COLO829 (cell line): Measurements from ENCODE around the gene MYH9.

Source experiments
- DNase-seq: peaks from one replicate; pipeline ENCODE4 v3.0.0; 2012; ENCODE audit warnings: low spot score

The MYH9 gene

DNA sequence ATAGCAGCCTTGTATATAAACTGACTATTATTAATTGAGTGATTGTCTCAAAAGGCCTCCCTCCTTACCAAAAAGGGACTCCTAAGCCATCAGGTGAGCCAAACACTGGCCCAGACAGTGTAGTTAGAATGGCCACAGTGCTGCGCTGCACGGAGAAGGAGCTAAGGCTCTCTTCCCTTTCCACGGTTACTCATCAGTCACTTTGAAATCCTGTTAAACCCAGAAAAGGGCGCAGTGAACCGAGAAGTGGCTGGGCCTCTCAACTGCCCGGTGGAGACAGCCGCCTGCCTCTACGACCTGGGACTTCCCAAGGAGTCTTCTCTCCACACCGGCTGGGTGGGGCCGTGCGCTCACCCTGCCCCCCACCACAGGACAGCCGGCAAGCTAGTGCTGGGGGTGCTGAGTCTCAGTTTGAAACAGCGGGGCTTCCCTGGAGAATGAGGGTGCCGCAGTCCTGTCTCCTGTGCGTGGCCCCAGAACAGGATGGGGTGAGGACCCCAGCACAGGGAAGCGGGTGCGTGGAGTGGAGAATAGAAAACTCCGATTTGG is 1.3 kb downstream of the MYH9 start:
- DNase-seq, result no peak

DNA sequence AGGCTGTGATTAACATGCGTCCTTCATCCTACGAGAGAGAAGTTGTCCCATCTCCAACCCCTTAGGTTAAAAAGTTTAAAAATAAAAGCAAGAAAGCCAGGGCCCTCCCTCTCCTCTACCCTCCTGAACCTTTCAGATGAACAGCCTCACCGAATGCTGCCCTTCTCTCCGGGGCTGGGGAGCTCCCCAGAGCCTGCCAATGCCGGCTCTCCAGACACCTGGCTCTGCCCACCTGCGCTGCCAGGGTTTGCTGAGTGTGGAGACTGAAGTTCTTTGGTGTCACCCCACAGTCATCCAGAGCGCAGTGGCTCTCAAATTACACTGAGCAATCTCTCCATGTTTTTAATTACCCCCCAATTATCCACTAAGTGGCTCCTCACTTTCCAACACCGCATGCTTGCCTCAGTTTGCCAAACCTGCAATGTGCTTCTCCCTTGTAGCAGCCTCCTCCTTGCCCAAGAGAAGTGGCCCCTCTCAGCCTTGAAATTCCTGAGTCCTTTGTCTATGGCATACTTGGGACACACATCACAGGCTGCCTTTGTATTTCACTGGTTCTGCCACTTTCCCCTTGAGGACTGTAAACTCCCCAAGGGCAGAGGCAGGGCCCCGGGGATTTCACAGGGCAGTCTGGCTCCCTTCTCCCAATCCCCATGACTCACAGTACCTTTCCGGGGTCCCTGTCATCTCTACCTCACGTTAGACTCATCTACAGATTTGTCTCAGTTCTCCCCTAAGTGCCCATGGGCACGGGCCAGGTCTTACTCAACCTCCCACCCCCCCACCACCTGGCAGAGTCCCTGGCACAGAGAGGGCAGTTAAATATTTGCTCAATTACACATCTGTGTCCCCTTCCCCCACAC is 2.0 kb downstream of the MYH9 start:
- DNase-seq, result peak; percentile 63

DNA sequence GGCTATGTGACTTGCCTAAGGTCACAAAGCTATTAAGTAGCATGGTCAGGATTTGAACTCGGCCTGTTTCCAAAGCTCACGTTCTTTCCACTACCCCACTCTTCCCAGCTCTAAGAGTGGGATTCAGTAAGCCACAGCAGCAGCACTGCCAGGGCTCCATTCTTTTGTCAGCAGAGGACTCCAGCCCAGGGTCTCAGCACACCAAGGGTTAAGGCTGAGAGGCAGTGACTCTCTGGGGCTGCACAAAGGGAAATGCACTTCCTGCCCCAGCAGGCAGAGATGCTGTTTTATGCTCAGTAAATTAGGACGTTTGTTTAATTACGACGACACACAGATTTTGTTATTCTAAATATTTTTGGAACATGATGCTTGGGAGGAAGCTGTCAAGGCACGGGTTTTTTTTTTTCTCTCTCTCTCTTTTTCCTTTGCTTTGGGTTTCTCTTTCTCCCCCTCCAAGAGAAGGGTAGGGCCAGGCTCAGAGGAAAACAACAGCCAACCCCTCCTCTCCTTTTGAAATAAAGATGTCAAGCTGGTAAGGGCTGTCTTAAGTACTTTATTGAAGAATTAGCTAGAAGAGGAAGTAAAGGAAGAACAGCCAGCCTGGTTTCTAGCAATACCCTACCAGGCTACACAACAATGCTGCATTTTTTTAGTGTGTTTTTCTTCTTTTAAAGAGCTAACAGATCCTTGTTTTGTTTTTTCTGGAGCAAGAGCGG is 2.8 kb downstream of the MYH9 start:
- DNase-seq, result peak; percentile 54

DNA sequence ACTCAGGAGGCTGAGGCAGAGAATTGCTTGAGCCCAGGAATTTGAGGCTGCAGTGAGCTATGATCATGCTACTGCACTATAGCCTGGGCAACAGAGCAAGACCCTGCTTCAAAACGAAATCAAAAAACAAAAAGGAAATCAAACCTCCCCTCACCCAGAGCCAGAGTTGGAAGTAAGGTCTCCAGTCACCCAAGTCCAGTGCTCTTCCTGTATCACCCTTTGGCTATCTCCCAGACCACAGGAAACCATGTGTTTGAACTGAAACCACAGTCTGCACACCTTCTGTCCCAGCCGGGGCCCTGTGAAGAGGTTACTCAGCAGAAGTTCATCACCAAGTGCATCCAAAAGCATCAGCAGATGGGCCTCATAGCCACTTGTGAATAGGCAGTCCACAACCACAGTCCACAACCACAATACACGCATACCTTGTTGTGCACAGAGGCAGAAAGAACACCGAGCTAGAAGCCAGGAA is 4.6 kb downstream of the MYH9 start:
- DNase-seq, result no peak

DNA sequence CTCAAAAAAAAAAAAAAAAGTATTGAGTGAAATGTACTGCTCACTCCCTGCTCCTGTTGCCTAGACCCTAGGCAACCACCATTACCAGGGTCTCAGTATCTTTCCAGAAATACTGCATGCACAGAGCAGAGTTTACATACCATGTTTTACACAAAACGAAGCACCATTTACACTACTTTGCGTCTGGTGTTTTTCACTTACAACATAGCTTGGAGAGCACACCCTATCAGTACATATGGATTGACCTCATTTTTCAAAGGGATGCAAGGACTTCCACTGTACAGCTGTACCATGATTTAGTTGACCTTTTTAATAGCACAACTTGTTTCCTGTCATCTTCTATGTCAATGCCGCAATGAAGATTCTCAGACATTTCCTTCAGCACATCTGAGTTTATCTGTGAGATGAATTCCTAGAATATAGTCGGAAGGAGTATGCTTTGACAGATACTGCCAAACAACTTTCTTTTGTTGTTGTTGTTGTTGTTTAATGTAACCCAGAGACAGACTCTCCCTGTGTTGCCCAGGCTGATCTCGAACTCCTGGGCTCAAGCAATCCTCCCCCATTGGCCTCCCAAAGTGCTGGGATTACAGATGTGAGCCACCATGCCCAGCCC is 6.1 kb downstream of the MYH9 start:
- DNase-seq, result no peak

DNA sequence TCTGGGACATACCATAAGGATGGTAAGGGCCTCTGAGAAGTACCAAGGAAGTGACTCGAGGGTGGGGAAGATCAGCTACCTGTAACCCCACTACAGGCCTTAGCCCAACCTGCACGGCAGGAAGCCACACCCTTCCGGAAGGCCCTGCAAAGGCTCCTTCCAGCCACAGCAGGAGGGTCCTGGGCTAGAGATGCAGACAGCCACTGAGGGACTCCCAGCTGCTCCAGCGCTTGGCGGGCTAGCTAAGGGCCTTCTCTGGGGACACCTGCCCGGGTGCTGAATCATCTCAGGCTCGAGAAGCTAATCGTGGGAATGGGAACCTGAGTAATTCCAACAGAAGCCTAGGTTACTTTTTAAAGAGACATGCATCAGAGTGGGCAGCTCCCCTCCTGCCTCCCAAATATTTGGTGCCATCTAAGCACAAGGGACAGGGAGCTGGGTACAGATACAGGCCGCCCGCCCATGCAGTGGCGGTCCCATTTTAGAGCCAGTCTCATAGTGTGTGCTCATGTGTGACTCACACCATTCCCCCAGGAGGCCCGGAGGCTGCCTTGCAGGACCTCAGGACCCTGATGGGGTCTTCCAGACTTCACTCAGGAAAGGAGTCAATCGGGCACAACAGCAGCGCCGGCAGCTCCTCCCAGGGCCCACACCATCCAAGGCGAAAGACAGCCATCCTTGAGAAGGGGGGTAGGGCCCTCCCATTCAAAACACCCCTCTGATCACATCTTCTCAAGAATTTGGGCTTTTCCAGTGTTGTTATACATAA is 8.0 kb downstream of the MYH9 start:
- no peak for DNase-seq

DNA sequence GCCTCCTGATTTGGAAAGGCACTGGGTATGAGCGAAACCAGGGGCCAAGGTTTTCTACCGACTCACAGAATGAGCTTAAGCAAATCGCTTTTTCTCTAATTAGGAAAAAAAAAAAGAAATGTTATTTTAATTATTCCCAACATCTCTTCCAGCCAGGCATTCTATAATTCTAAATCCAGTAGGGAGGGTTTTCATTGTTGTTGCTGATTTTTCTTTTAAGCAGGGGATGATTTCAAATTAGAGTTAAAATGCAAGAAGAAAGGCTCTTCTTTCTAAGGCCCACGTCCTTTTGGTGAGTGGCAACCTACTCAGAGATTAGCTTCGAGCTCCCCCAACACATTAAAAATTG is 8.9 kb downstream of the MYH9 start:
- no peak for DNase-seq

DNA sequence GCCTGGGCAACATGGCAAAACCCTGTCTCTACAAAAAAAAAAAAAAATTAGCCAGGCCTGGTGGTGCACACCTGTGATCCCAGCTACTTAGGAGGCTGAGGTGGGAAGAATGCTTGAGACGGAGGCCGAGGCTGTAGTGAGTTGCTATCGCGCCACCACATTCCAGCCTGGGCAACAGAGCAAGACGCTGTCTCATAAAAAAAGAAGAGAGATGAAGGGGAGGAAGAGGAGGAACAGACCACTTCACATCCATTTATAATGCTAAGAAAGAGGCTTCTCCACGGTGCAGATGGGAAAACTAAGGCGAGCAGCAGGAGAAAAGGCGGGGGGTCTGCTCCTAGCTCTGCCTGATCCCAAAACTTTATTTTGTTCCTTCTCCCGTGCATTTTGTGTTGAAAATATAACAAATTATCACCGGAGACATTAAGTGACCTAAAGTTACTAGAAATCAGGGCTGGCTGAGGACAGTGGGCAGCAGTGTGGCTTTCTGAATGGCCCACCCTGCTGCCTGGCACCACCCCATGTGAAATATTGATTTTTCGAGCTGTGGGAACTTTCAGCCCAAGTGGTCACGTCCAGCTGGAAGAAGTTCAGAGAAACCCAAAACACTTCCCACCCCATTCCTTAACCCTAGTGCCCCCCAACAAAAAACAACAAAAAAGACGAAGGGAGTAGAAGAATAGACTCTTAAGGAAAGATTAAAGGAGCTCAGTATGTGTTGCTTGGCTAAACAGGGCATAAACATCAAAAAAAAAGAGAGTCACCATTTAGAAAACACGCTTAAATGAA is 9.5 kb downstream of the MYH9 start:
- no peak for DNase-seq

DNA sequence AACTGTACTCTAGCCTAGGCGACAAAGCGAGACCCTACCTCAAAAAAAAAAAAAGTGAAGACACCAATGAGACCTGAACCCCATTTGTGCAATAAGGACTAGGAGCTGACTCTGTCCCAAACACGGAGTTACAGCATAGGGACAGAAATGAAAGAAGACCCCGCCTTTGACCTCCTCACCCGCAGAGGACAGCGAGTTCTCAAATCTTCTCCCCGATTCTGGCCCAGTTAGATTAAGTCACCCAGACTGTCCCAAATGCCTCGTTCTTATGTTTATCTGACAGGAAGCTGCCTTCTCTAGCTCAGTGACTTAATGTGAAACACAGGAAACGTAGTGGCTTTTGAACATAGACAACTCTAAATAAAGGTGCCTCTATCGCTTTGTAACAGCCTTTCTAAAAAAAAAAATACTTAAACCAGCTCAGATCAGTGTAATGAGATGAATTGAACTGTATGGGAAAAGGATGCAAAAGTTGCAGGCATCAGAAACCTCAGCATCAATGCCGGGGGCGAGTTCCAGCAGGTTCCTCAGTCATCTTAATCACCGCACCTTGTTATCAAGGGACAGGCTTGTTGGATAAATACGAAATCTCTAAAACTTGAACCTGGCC is 10.6 kb downstream of the MYH9 start:
- no peak for DNase-seq

DNA sequence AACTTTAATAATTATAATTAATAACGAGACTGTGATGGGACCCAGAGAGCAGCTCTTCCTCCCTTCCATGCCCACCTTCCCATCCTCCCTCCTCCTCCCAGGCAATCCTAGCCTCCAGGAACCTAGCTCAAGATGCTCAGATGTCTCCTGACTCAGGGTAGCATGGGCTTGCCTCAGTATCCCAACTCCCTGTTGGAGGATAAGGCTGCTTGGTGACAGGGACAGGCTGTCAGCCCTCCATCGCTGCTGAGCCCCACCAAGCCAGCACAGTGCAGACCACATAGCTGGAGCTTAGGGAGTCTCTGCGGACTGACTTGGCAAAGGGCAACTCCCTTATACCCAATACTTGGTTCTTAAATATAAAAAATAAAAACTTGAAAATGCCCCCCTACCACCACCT is 11.5 kb downstream of the MYH9 start:
- DNase-seq, result no peak

DNA sequence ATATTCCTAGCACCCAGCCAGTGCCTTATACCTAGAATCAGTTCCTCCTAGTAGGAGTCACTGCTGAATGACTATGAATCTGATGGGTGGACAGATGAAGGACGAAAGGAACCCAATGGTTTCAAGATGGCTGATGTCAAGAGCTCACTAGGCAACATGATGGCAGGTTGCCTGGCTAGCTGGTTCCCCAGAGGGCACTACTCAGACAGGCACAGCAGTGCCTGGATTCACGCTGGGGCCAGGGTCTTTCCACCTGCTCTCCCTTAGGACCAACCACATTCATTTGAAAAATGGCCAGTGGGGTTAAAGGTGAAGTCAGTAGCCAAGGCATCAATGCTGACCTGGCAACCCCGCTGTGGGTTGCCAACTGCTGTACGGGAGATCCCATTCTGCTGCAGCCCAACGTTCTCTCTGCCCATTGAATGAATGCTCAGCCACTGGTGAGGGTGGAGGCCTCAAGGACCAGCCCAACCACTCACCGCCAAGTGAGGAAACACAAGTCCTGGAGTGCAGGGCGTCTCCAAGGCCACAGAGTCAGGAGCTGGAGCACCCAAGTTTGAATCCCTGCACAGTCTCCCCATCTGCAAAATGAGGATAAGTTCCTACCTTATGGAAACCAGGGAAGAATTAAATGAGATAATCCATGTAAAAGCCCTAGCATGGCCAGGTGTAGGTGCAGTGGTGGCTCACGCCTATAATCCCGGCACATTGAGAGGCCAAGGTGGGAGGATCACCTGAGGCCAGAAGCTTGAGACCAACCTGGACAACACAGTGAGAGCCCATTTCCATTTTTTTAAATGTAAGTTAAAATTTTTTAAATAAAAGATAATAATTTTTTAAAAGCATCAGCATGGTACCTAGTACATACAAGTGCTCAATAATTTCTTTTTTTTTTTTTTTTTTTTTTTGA is 12.4 kb downstream of the MYH9 start:
- no peak for DNase-seq

DNA sequence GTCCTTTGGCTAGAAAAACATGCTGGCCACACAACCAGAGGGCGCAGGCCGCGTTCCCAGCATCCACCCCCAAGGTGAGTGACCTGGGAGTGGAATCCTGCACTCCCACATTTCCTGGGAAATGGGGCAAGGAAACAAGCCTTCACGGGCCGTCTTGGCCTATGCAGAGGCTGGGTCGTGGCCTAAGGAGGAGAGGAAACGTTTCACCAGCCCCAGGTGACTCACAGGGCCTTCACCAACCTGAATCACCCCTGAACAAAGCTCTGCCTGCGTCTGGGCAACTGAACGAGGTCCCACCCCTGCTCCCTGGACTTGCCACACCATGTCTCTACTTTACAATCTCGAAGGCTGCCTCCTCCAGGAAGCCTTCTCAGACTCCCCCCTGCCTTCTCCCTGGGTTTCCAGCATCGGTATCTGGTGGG is 13.2 kb downstream of the MYH9 start:
- DNase-seq, result no peak

DNA sequence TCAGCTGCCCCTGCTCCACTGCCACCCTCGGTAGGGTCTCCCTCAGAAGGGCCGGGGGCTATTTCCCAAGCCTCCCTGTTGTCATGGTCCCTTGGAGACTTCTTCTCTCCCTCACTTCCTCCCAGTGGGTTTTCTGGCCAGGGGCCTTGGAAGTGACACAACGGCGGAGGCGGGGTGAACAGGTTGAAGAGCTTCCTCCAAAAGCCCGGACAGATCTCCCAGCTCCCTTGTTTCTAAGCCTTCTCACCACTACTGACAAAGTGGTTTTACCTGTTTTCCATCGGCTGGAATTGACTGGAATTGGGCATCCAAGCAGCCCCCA is 14.5 kb downstream of the MYH9 start:
- no peak for DNase-seq

DNA sequence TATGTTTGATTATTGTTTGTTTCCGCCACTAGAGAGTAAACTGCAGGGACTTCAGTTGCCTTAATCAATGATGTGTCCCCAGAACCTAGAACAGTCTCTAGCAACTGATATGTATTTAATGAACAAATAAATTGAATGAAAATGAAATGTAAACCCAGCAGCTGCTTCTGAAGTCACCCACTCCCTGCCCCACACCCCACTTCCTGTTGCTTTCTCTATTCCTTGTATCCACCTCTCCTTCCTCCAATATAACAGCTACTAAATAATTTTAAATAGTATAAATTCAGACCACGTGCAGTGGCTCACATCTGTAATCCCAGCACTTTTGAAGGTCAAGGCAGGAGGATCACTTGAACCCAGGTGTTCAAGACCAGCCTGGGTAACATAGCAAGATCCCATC is 15.8 kb downstream of the MYH9 start:
- DNase-seq, result no peak

DNA sequence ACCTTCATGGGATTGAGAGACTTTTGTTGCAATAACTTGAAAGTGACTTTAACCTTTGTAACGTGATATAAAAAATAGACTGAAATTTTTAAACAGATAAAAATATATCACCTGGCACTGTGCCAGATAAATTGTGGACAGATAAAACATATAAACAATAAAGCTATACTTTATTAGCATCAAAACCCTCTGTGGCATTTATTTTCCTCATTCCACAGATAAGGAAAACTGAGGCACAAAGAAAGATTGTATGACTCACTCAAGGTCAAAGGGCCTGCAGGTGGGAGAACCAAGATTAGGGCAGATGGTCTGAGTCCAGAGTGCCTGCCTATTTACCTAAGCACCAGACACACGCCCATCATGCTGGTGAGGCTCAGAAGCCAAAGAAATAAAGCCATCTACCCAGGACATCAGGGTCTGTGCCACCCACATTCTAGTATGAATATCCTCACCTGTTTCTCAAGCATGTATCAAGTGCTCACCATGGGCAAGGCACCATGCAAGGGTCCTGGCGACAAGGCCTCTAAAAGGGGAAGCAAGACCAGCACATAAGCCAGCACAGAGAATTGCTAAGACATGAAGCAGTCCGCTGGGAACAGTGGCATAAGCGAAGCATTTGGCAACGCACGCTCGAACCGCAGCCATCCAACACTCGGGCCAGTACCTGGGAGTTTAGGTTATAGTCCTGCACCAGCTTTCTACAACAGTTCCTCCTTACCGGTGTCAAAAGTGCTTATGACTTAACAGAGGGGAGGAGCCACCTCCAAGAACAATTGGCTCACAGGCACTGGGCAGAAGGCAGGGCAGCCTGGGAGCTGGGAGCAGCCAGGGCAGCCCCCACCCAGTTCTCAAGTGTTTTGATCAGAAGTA is 17.6 kb downstream of the MYH9 start:
- no peak for DNase-seq

DNA sequence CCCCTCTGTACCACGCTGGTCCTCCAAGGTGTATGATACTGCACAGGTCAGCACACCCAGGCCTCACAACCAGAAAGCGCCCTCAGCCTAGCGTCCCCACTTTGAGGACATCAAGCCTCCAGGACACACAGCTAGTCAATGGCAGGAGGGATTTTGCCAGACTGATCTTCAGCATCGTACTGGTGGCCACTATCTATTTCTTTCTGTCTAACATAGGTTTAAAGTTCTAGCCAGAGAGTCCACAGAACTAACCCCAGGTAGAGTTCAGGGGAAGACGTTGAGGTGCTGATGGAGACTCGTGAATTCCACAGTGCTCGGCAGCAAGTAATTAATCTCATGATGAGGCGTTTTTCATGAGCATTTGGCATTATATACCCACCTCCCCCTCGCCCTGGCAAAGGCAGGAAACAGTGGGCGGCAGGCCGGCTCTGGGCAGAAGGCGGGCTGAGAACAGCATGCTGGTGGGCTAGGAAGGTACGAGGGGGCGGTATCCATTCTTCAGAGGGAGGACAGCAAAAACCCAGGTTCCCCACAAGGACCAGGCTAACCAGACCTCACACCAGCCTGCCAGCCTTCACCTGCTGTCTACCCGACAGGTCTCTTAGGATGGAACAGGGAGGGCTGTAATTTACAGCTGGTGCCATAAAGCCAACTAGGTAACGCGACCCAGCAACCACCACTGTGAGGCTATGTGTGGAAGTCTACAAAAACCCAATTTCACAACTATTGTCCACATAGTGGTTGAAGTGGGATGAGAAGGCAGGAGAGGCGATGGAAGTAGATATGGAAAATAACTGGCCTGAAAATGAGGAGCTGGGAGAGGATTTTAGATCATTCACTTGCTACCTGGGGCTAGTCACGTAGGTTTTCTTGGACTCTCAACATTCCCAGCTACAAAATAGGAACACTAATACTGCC is 18.5 kb downstream of the MYH9 start:
- no peak for DNase-seq

DNA sequence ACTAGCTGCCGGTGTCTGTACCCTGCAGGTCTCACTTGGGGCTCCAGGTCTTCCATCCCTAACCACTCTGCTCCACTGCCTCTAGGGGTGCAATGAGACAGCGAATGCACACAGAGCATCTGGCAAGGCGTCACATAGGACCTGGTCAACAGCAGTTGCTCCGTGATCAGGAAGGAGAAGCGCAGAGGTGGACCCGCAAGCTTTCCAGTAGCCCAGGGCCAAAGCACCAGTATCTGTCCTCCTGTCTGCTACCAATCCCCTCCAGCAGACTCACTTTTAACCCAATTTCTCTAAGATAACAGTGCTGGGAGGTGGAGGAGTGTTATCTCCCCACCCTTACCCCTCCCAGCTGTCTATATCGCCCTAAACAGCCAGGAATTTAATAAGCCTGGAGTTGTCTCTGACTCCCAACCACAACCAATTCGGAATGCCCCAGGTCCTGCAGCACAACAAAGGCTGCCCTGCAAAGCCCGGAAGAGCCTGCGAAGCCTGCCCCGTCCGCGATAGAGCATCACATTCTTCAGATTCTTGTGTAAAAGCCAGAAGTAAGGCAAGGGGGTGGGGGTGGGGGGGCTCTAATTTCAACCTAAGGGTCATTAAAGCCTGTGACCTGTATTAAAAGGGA is 19.3 kb downstream of the MYH9 start:
- DNase-seq, result peak; percentile 96
